WTC11 (cell line): ENCODE results near the gene EEFSEC. TPM values are rescaled to one million over a fixed set of nuclear protein-coding genes. Genes with fewer than 3 reads are reported as not detected.

ENCODE experiments used
- ATAC-seq: fragments of 200-7000 bp; cut with Tn5 transposase; 2 replicates; pipeline ENCODE4 v1.10.0; 2021; ENCODE audit warnings: mild to moderate bottlenecking, moderate library complexity
- CTCF ChIA-PET: fragments of 300-600 bp; sonication (Branson Sonifier 250); formaldehyde crosslinking; loops from one replicate; lab custom pipeline; 2021; ENCODE audit warnings: antibody characterized with exemption; lab: Charles Lee
- POLR2A ChIA-PET: fragments of 350-600 bp; sonication (Branson Sonifier 250); formaldehyde crosslinking; loops from one replicate; lab custom pipeline; 2021; ENCODE audit warnings: antibody characterized with exemption; lab: Charles Lee
- DNase-seq: peaks from one replicate; pipeline ENCODE4 v3.0.0; 2021; ENCODE audit warnings: low spot score
- H3K27ac Mint-ChIP-seq: 2 replicates; pipeline ENCODE4 v1.8.0; 2021; ENCODE audit warnings: mixed read lengths
- H3K27me3 Mint-ChIP-seq: 2 replicates; pipeline ENCODE4 v1.8.0; 2021; ENCODE audit warnings: low read depth, mild to moderate bottlenecking, moderate library complexity, mixed read lengths
- H3K36me3 Mint-ChIP-seq: 2 replicates; pipeline ENCODE4 v1.8.0; 2021; ENCODE audit warnings: mixed read lengths
- H3K4me1 Mint-ChIP-seq: 2 replicates; pipeline ENCODE4 v1.8.0; 2022; ENCODE audit warnings: mixed read lengths
- H3K4me3 Mint-ChIP-seq: 2 replicates; pipeline ENCODE4 v1.8.0; 2021; ENCODE audit warnings: mild to moderate bottlenecking, moderate library complexity, mixed read lengths
- H3K9me3 Mint-ChIP-seq: 2 replicates; pipeline ENCODE4 v1.8.0; 2021; ENCODE audit warnings: mixed read lengths
- AFF4 ChIP-seq: sonication (generic); formaldehyde crosslinking; IDR thresholded peaks from 2 replicates; pipeline ENCODE4 v1.8.1; 2023; ENCODE audit warnings: mild to moderate bottlenecking, missing genetic modification reagents, borderline replicate concordance
- ATF3 ChIP-seq: sonication (generic); formaldehyde crosslinking; conservative IDR thresholded peaks from 2 replicates; pipeline ENCODE4 v1.8.1; 2022; ENCODE audit warnings: mild to moderate bottlenecking, missing genetic modification reagents
- CREB1 ChIP-seq: sonication (generic); formaldehyde crosslinking; IDR thresholded peaks from 2 replicates; pipeline ENCODE4 v1.8.0; 2023; ENCODE audit warnings: mild to moderate bottlenecking, missing genetic modification reagents
- CTCF ChIP-seq: fragments of 200-600 bp; IDR thresholded peaks from 2 replicates; pipeline ENCODE4 v1.8.0; 2022; ENCODE audit warnings: antibody characterized with exemption
- E2F4 ChIP-seq: sonication (generic); formaldehyde crosslinking; IDR thresholded peaks from 2 replicates; pipeline ENCODE4 v1.8.1; 2022; ENCODE audit warnings: low read depth, mild to moderate bottlenecking, moderate library complexity, missing genetic modification reagents, borderline replicate concordance
- ETV6 ChIP-seq: sonication (generic); formaldehyde crosslinking; IDR thresholded peaks from 2 replicates; pipeline ENCODE4 v1.8.1; 2022; ENCODE audit warnings: mild to moderate bottlenecking, missing genetic modification reagents
- FOXP1 ChIP-seq: sonication (generic); formaldehyde crosslinking; IDR thresholded peaks from 2 replicates; pipeline ENCODE4 v1.8.0; 2022; ENCODE audit warnings: missing genetic modification reagents, mild to moderate bottlenecking, moderate library complexity, borderline replicate concordance
- IRF2 ChIP-seq: sonication (generic); formaldehyde crosslinking; IDR thresholded peaks from 2 replicates; pipeline ENCODE4 v1.8.0; 2022; ENCODE audit warnings: low read depth, missing genetic modification reagents, borderline replicate concordance
- MLX ChIP-seq: sonication (generic); formaldehyde crosslinking; IDR thresholded peaks from 2 replicates; pipeline ENCODE4 v1.8.1; 2023; ENCODE audit warnings: mild to moderate bottlenecking, missing genetic modification reagents, moderate library complexity
- RORB ChIP-seq: fragments of 250-450 bp; sonication (Bioruptor Pico); IDR thresholded peaks from 2 replicates; pipeline ENCODE4 v1.9.0; 2021; ENCODE audit warnings: mild to moderate bottlenecking
- SP1 ChIP-seq: sonication (generic); formaldehyde crosslinking; conservative IDR thresholded peaks from 2 replicates; pipeline ENCODE4 v1.8.1; 2022; ENCODE audit warnings: missing genetic modification reagents
- ZBTB43 ChIP-seq: sonication (generic); formaldehyde crosslinking; IDR thresholded peaks from 2 replicates; pipeline ENCODE4 v1.8.1; 2023; ENCODE audit warnings: mild to moderate bottlenecking, missing genetic modification reagents
- ZNF219 ChIP-seq: sonication (generic); formaldehyde crosslinking; IDR thresholded peaks from 2 replicates; pipeline ENCODE4 v1.8.0; 2023; ENCODE audit warnings: missing genetic modification reagents, mild to moderate bottlenecking, borderline replicate concordance
- ZNF232 ChIP-seq: sonication (generic); formaldehyde crosslinking; IDR thresholded peaks from 2 replicates; pipeline ENCODE4 v1.8.0; 2022; ENCODE audit warnings: mild to moderate bottlenecking, missing genetic modification reagents
- ZNF396 ChIP-seq: fragments of 250-450 bp; sonication (Bioruptor Pico); IDR thresholded peaks from 2 replicates; pipeline ENCODE4 v1.8.0; 2021; ENCODE audit warnings: mild to moderate bottlenecking, moderate library complexity, borderline replicate concordance
- ZNF423 ChIP-seq: fragments of 250-450 bp; sonication (Bioruptor Pico); IDR thresholded peaks from 2 replicates; pipeline ENCODE4 v2.1.2; 2022; ENCODE audit warnings: mild to moderate bottlenecking, moderate library complexity
- ZNF532 ChIP-seq: fragments of 250-450 bp; sonication (Bioruptor Pico); IDR thresholded peaks from 2 replicates; pipeline ENCODE4 v1.9.0; 2021; ENCODE audit warnings: mild to moderate bottlenecking, borderline replicate concordance
- total RNA-seq: library from RNA; stranded (reverse); gene quantifications from 3 replicates; pipeline ENCODE4 v1.2.3, GENCODE V29; 2021

EEFSEC gene
- total RNA-seq, 1 experiment from 2014 or later, result 13.7 TPM

- TF ChIP-seq ZBTB43 (CRISPR knock-in tag) (no peak), ZNF232 (CRISPR knock-in tag) (no peak), MLX (no peak), FOXP1 (CRISPR knock-in tag) (no peak), CTCF (no peak), SP1 (no peak), RORB (no peak), ZNF396 (CRISPR knock-in tag) (no peak), CREB1 (CRISPR knock-in tag) (no peak), ZNF423 (CRISPR knock-in tag) (no peak), ETV6 (CRISPR knock-in tag) (no peak), IRF2 (no peak)
- POLR2A ChIA-PET, result no interaction called here
- no peak for ATAC-seq
- no peak for DNase-seq
- Mint-ChIP-seq H3K9me3 (peaks cover 3% of the 10 kb centered on the region; the same call in 1 of the 2 replicates), H3K27ac (no peak overlapping the region), H3K4me3 (no peak overlapping the region), H3K27me3 (no peaks in the 10 kb centered on the region), H3K36me3 (peaks cover 4% of the 10 kb centered on the region; the same call in 1 of the 2 replicates), H3K4me1 (peaks cover 13% of the 10 kb centered on the region)
- CTCF ChIA-PET, result interaction anchor here (0.6 to 2.4 kb wide), 9 partner anchors 9 to 302 kb away, joined by 3 to 17 read pairs (median 3); no protein-coding TSS in a partner anchor
Observed at GRCh38 chr3:128306481-128306880, 153.2 kb downstream of the EEFSEC start.

- Mint-ChIP-seq H3K36me3 (peaks cover 4% of the 10 kb centered on the region; the same call in 1 of the 2 replicates), H3K9me3 (peaks cover 3% of the 10 kb centered on the region; the same call in 1 of the 2 replicates), H3K27me3 (no peaks in the 10 kb centered on the region), H3K27ac (no peak overlapping the region), H3K4me3 (no peak overlapping the region)
- ATAC-seq (peak; percentile 58), DNase-seq (no peak)
- ChIA-PET CTCF (interaction anchor here (0.6 to 2.4 kb wide), 11 partner anchors 8 to 301 kb away, joined by 3 to 17 read pairs (median 3); no protein-coding TSS in a partner anchor), POLR2A (no interaction called here)
- TF ChIP-seq E2F4 (CRISPR knock-in tag), result no peak
- TF ChIP-seq ZNF423 (CRISPR knock-in tag), result no peak
- no peak for TF ChIP-seq ATF3 (CRISPR knock-in tag)
- no peak for TF ChIP-seq ZNF219
- TF ChIP-seq, all 79 proteins: peak for 0
- peaks cover 10% of the 10 kb centered on the region for H3K4me1 Mint-ChIP-seq
Observed at GRCh38 chr3:128307029-128307633, 153.8 kb downstream of the EEFSEC start.

GRCh38 chr3:128307781-128308469 is 154.6 kb downstream of the EEFSEC start:
- no peaks in the 10 kb centered on the region for H3K27me3 Mint-ChIP-seq
- no peak for DNase-seq
- ChIA-PET POLR2A (no interaction called here), CTCF (interaction anchor here (1.2 to 2.6 kb wide), 5 partner anchors 14 to 301 kb away, joined by 3 to 17 read pairs (median 4); no protein-coding TSS in a partner anchor)
- ATAC-seq, result no peak
- no peak overlapping the region for H3K27ac Mint-ChIP-seq
- H3K36me3 Mint-ChIP-seq, result peaks cover 4% of the 10 kb centered on the region; the same call in 1 of the 2 replicates
- H3K4me1 Mint-ChIP-seq, result peaks cover 10% of the 10 kb centered on the region
- peaks cover 3% of the 10 kb centered on the region; the same call in 1 of the 2 replicates for H3K9me3 Mint-ChIP-seq
- H3K4me3 Mint-ChIP-seq, result no peak overlapping the region
- TF ChIP-seq AFF4 (CRISPR knock-in tag), result no peak
- no peak for TF ChIP-seq ZNF532 (CRISPR knock-in tag)
